Muscle of leg (tissue), 11 donors: ENCODE measurements around the gene UVRAG. TPM values are rescaled to one million over a fixed set of nuclear protein-coding genes. Genes with fewer than 3 reads are reported as not detected.
"Not testable (repeated sequence)": the region's sequence is repeated elsewhere in the genome, so short reads cannot be mapped to it uniquely, and the experiment has no call there.

Experiments used
- DNase-seq: peaks from one replicate; pipeline ENCODE4 v3.0.0; 2013
- H3K27ac ChIP-seq: one replicate; pipeline ENCODE4 v1.5.1; 2013; ENCODE audit warnings: mild to moderate bottlenecking, low read length, control low read depth
- H3K27me3 ChIP-seq: one replicate; pipeline ENCODE4 v1.6.1; 2013; ENCODE audit warnings: low read length; ENCODE audit not compliant: control insufficient read depth, insufficient read depth
- H3K36me3 ChIP-seq: one replicate; pipeline ENCODE4 v1.6.1; 2013; ENCODE audit warnings: low read length; ENCODE audit not compliant: control insufficient read depth, insufficient read depth
- H3K4me1 ChIP-seq: one replicate; pipeline ENCODE4 v1.6.1; 2013; ENCODE audit warnings: low read length; ENCODE audit not compliant: control insufficient read depth, insufficient read depth
- H3K4me3 ChIP-seq: one replicate; pipeline ENCODE4 v1.5.1; 2013; ENCODE audit warnings: low read length, control low read depth
- H3K9me3 ChIP-seq: replicated peaks from 2 replicates; pipeline ENCODE4 v1.6.1; 2013; ENCODE audit warnings: low read depth, low read length; ENCODE audit not compliant: control insufficient read depth
- WGBS: methylation state at CpG from one replicate; pipeline ENCODE4 v1.1.5; 2013; ENCODE audit warnings: missing lambda C conversion rate; ENCODE audit not compliant: insufficient coverage; 5-methylcytosine and 5-hydroxymethylcytosine counted together
- polyA plus RNA-seq, 8 donors: library from polyadenylated mRNA; unstranded; fragments of 120-200 nt; gene quantifications; one replicate each; pipeline versions ENCODE4 v1.2.1 to v1.2.3, GENCODE V29; 2013; ENCODE audit warnings: inconsistent platforms in 1 of 8, low replicate concordance in 1 of 8; ENCODE audit not compliant: insufficient read length in 8 of 8, insufficient read depth in 1 of 8
- total RNA-seq: library from RNA; stranded (reverse); fragments of 120-200 nt; gene quantifications from one replicate; pipeline ENCODE4 v1.2.4, GENCODE V29; 2013

The UVRAG gene
- total and polyA plus RNA-seq, 9 donors: 8.1 to 10.2 (median 9.1) TPM

DNA sequence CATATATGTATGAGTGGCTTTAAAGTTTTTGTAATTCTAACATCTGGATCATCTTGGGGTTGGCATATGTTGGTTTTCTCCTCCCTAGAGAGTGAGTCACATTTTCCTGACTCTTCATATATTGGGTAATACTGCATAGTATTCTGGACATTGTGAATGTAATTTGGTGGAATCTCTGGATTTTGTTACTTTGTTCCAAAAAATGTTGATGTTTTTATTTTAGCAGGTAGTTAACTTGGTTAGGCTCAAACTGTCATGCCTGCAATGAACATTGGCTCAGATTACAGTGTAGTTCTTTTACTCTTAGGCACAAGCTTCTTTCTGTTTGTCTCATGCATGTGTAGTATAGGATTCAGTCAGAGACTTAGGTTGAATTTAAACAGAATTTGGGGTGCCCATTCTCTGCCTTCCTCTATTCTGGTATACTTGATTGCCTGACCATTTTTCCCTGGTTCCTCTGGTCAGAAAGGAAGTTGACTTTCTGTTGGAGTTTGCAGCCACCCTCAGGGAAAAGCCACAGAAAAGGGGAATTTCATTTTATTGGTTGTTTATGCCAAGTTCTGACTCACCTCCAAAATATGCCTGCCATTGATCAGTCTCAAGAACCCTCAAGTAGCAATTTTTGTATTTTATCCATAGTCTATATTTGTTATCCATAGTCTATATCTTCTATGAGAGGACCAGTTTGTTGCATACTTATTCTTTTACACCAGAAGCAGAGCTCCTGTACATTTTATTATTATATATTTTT, 151.7 kb downstream of the UVRAG start:
- no peaks in the 10 kb centered on the region for H3K27me3 ChIP-seq
- H3K9me3 ChIP-seq: no peaks in the 10 kb centered on the region
- no peaks in the 10 kb centered on the region for H3K4me1 ChIP-seq
- no peak for DNase-seq
- H3K27ac ChIP-seq: no peak overlapping the region
- H3K36me3 ChIP-seq: no peaks in the 10 kb centered on the region
- no peak overlapping the region for H3K4me3 ChIP-seq

DNA sequence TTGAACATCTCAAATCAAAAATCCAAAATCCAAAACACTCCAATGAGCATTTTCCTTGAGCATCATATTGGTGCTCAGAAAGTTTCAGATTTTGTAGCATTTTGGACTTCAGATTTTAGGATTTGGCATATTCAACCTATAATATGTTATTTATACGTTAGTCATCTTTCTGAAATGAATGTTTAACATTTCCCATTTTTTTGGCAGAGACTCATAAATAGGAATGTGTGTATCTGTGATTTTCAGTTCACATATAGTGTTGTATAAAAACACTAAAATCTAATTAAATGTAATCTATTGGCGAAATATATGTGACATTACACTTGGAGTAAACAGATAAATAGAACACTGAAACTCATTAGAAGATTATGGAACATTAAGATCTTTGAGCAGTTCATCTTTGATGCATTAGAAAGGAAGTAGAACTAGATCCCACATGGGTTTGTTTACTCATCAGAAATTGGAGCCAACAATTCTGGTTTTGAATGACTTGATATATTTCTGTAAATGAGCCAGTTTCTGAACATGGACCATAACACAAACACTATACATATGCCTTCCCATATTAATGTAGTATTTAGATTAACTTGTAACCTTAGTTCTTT, 153.1 kb downstream of the UVRAG start:
- H3K4me3 ChIP-seq: no peak overlapping the region
- peaks cover 4% of the 10 kb centered on the region for H3K9me3 ChIP-seq
- peak; percentile 49 for DNase-seq
- H3K36me3 ChIP-seq: no peaks in the 10 kb centered on the region
- no CpG with 5 or more reads among the region's 2 CpGs for WGBS
- no peaks in the 10 kb centered on the region for H3K27me3 ChIP-seq
- H3K27ac ChIP-seq: no peak overlapping the region
- no peaks in the 10 kb centered on the region for H3K4me1 ChIP-seq

GRCh38 chr11:75969626-75970308, 154.8 kb downstream of the UVRAG start:
- H3K36me3 ChIP-seq: no peaks in the 10 kb centered on the region
- DNase-seq: no peak
- H3K4me1 ChIP-seq: no peaks in the 10 kb centered on the region
- H3K27ac ChIP-seq: no peak overlapping the region
- H3K4me3 ChIP-seq: no peak overlapping the region
- H3K27me3 ChIP-seq: no peaks in the 10 kb centered on the region
- 80% methylated on average over 1 of the region's 5 CpGs for WGBS
- peaks cover 6% of the 10 kb centered on the region for H3K9me3 ChIP-seq

DNA sequence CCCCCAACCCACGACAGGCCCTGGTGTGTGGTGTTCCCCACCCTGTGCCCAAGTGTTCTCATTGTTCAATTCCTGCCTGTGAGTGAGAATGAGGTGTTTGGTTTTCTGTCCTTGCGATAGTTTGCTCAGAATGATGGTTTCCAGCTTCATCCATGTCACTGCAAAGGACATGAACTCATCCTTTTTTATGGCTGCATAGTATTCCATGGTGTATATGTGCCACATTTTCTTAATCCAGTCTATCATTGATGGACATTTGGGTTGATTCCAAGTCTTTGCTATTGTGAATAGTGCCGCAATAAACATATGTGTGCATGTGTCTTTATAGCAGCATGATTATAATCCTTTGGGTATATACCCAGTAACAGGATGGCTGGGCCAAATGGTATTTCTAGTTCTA, 158.7 kb downstream of the UVRAG start:
- H3K4me1 ChIP-seq, H3K36me3 ChIP-seq, DNase-seq, H3K4me3 ChIP-seq, H3K9me3 ChIP-seq, H3K27me3 ChIP-seq, H3K27ac ChIP-seq: not testable (repeated sequence)
- WGBS: no CpG with 5 or more reads among the region's 3 CpGs

DNA sequence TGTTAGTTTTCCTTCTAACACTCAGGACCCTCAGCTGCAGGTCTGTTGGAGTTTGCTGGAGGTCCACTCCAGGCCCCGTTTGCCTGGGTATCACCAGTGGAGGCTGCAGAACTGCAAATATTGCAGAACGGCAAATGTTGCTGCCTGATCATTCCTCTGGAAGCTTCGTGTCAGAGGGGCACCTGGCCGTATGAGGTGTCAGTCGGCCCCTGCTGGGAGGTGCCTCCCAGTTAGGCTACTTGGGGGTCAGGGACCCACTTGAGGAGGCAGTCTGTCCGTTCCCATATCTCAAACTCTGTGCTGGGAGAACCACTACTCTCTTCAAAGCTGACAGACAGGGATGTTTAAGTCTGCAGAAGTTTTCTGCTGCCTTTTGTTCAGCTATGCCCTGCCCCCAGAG, 164.1 kb downstream of the UVRAG start:
- not testable (repeated sequence) for DNase-seq, H3K4me1 ChIP-seq, H3K27ac ChIP-seq, H3K36me3 ChIP-seq, H3K4me3 ChIP-seq, H3K9me3 ChIP-seq, H3K27me3 ChIP-seq
- WGBS: 89% methylated on average over 6 of the region's 6 CpGs

GRCh38 chr11:75979479-75980027, 164.5 kb downstream of the UVRAG start:
- H3K4me3 ChIP-seq, H3K4me1 ChIP-seq, H3K27me3 ChIP-seq, H3K36me3 ChIP-seq, H3K9me3 ChIP-seq, H3K27ac ChIP-seq, DNase-seq: not testable (repeated sequence)
- 87% methylated on average over 17 of the region's 22 CpGs for WGBS

GRCh38 chr11:75980031-75980430, 165.0 kb downstream of the UVRAG start:
- Histone ChIP-seq H3K36me3 (peaks cover 3% of the 10 kb centered on the region), H3K4me3 (no peak overlapping the region), H3K27ac (no peak overlapping the region), H3K27me3 (no peaks in the 10 kb centered on the region), H3K4me1 (peaks cover 2% of the 10 kb centered on the region), H3K9me3 (no peaks in the 10 kb centered on the region)
- no CpG with 5 or more reads among the region's 2 CpGs for WGBS
- no peak for DNase-seq

DNA sequence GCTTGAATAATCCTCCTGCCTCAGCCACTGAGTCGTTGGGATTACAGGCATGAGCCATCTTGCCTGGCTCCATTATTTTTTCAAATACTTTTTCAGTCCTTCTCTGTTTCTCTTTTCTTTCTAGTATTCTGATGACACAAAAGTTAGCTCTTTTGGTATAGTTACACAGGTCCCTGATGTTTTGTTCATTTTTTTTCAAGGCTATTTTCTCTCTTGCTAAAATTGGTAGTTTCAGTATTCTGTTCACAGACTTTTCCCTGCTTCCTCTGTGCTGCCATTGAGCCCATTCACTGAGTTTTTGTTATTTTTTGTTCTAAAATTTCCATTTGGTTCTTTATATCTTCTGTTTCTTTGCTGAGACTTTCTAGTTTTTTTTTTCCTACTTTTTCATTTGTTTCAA, 166.5 kb downstream of the UVRAG start:
- H3K4me3 ChIP-seq: no peak overlapping the region
- H3K9me3 ChIP-seq: no peaks in the 10 kb centered on the region
- peaks cover 3% of the 10 kb centered on the region for H3K36me3 ChIP-seq
- DNase-seq: no peak
- no peaks in the 10 kb centered on the region for H3K27me3 ChIP-seq
- H3K4me1 ChIP-seq: peaks cover 2% of the 10 kb centered on the region
- no peak overlapping the region for H3K27ac ChIP-seq
- WGBS: no CpG with 5 or more reads among the region's 1 CpG

- DNase-seq: peak; percentile 21
- H3K36me3 ChIP-seq: peaks cover 3% of the 10 kb centered on the region
- H3K4me1 ChIP-seq: peaks cover 2% of the 10 kb centered on the region
These were observed 167.3 kb downstream of the UVRAG start for GRCh38 chr11:75982309-75982708.

DNA sequence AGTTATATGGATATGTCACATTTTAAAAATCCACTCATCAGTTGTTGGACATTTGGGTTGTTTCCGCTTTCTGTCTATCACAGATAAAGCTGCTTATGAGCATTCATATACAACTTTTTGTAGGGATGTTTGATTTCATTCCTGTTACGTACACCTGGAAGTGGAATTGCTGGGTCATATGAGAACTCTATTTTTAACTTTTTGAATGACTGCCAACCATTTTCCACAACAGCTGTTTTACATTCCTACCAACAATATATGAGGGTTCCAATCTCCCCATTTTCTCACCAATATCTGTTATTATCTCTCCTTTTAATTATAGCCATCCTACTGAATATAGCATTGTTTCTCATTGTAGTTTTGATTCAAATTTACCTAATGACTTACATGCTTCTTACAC, 172.0 kb downstream of the UVRAG start:
- Histone ChIP-seq H3K9me3 (no peaks in the 10 kb centered on the region), H3K27ac (no peak overlapping the region), H3K4me1 (peaks cover 2% of the 10 kb centered on the region), H3K36me3 (peaks cover 3% of the 10 kb centered on the region), H3K27me3 (no peaks in the 10 kb centered on the region), H3K4me3 (no peak overlapping the region)
- WGBS: no CpG with 5 or more reads among the region's 2 CpGs
- peak; percentile 36 for DNase-seq

More at GRCh38 chr11:75982309-75982708, 167.3 kb downstream of the UVRAG start:
- H3K27ac ChIP-seq: no peak overlapping the region
- no peak overlapping the region for H3K4me3 ChIP-seq
- H3K27me3 ChIP-seq: no peaks in the 10 kb centered on the region
- no peaks in the 10 kb centered on the region for H3K9me3 ChIP-seq
- 75% methylated on average over 1 of the region's 4 CpGs for WGBS
